AG04449 (cell line): Measurements from ENCODE around the gene USP4.

Experiments
- CTCF ChIA-PET: fragments of 350-600 bp; formaldehyde crosslinking; extraction: SDS; loops from one replicate; lab custom pipeline; 2021; ENCODE audit warnings: antibody characterized with exemption; lab: Yijun Ruan, JAX
- POLR2A ChIA-PET: fragments of 400-600, 350-600 bp; formaldehyde crosslinking; extraction: SDS; loops from one replicate; lab custom pipeline; 2020; ENCODE audit warnings: antibody characterized with exemption, inconsistent platforms; lab: Yijun Ruan, JAX
- DNase-seq: peaks from one replicate; pipeline ENCODE4 v3.0.0-alpha.2; 2010; ENCODE audit warnings: low read depth, low spot score
- H3K4me3 ChIP-seq: 2 replicates; pipeline ENCODE4 v1.5.1; 2011; ENCODE audit warnings: low read depth, mild to moderate bottlenecking, control low read depth, low read length
- TF ChIP-seq, protein P1 (sequence below): IDR thresholded peaks from one replicate; pipeline ENCODE4 v1.5.1; 2011; ENCODE audit warnings: mild to moderate bottlenecking, moderate library complexity, low read length, control low read depth, inconsistent platforms; ENCODE audit not compliant: insufficient read depth; ENCODE audit errors: missing control alignments

Gene USP4

DNA sequence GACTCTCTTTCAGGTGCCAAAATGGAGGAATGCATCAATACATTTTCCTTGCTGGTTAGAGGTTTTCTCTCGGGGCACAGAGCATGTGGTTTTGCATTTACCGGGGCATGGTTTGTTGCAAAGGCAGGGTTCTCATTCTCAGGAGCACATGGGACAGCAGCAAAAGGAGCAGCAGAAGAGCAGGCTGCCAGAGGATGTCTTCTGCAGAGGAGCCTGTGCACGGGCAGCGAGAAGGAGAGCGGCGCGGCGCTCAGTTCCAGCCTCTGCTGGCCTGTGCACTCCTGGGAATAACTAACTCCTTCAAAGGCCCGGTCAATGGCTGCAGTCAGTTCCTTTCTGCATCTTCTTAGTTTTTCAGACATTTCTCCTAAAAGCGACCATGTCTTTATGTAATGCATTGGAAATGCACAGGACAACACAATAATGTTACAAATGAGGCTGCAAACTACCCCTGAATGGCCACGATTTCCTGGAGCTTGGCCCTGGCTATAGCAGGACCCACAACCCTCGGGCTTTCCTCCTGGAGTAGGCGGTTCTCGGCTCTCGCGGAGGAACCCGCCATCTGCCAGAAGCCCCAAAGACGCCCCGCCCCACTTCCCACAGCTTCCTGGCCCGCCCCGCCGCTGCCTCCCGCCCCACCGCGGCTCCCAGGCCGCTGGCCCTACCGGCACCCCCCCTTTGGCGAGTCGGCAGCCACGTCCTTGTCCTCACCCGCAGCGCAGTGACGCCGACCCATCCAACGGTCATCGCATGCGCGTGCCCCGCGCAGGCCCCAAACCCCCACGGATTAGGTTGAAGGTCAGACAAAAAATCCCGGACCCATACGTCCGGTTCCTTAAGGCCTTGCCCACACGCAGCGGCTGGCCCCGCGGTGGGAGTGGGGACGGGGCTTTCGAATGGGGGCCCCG is 63.1 kb downstream of the USP4 start, which contains the start of gene C3orf62:
TSS of gene C3orf62 (minus strand) at position 758 of the 908 bp plus-strand sequence. CDS start at position 398, 360 bp downstream.
- ChIA-PET CTCF (interaction anchor here (2.5 to 3.0 kb wide), 2 partner anchors 106 to 172 kb away, joined by 9 to 14 read pairs; partner anchors contain the start of gene KLHDC8B), POLR2A (interaction anchor here (0.8 kb wide), 1 partner anchor 21 kb away, joined by 4 read pairs; no protein-coding TSS in a partner anchor)
- TF ChIP-seq, protein P1, sequence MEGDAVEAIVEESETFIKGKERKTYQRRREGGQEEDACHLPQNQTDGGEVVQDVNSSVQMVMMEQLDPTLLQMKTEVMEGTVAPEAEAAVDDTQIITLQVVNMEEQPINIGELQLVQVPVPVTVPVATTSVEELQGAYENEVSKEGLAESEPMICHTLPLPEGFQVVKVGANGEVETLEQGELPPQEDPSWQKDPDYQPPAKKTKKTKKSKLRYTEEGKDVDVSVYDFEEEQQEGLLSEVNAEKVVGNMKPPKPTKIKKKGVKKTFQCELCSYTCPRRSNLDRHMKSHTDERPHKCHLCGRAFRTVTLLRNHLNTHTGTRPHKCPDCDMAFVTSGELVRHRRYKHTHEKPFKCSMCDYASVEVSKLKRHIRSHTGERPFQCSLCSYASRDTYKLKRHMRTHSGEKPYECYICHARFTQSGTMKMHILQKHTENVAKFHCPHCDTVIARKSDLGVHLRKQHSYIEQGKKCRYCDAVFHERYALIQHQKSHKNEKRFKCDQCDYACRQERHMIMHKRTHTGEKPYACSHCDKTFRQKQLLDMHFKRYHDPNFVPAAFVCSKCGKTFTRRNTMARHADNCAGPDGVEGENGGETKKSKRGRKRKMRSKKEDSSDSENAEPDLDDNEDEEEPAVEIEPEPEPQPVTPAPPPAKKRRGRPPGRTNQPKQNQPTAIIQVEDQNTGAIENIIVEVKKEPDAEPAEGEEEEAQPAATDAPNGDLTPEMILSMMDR = no peak
- H3K4me3 ChIP-seq = peak within 1 kb of the TSS; percentile 58
- DNase-seq = no peak

DNA sequence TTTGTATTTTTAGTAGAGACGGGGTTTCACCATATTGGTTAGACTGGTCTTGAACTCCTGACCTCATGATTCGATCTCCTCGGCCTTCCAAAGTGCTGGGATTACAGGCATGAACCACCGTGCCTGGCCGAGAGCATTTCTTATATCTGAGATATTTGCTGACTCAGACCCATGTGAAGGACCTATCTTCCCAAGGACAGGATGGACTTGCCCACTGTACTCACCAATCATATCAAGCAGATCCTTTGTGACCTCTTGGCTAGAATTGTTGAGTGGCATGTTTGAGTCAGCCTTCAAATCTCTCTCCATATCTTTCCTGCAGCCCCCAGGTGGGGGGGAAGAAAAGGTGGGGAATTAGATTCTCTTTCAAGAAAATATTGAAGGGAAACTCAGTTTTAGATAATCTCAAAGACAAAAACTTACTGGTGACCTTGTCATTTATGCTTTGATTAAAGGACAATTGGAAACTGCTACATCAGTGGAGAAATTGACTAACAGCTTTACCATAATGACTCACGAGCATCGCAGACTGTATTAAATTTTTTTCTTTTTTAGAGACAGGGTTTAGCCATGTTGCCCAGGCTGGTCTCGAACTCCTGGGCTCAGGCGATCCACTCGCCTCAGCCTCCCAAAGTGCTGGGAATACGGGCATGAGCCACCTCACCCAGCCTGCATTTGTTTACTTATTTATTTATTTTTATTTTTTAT is 65.9 kb downstream of the USP4 start:
- TF ChIP-seq, protein P1 = no peak
- no peak overlapping the region for H3K4me3 ChIP-seq
- ChIA-PET CTCF (interaction anchor here (3.0 kb wide), 1 partner anchor 103 kb away, joined by 14 read pairs; the partner anchor contains the start of gene KLHDC8B), POLR2A (no interaction called here)
- DNase-seq = no peak

DNA sequence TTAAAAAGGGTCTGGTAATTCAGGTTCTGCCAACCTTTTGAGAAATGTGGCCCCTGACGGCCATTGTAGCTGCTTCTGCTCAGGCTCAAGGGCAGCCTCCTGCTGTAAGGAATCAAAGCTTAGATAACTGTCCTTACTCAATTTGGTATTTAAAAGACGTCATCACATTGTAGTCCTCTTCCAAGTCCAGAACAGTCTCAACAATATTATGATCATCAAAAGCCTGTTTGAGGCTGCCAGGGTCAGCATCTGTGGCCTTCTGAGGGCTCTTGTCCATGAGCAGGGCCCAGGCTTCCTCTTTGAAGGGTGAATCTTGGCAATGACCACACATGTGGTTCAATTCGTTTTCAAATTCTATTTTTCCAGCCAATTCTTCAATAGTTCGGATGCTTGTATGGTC is 68.8 kb downstream of the USP4 start:
- CTCF ChIA-PET = interaction anchor here (1.3 kb wide), 1 partner anchor 199 kb away, joined by 3 read pairs; the partner anchor contains the start of gene DAG1
- DNase-seq = no peak
- no peak overlapping the region for H3K4me3 ChIP-seq
- POLR2A ChIA-PET = no interaction called here
- TF ChIP-seq, protein P1 = no peak

DNA sequence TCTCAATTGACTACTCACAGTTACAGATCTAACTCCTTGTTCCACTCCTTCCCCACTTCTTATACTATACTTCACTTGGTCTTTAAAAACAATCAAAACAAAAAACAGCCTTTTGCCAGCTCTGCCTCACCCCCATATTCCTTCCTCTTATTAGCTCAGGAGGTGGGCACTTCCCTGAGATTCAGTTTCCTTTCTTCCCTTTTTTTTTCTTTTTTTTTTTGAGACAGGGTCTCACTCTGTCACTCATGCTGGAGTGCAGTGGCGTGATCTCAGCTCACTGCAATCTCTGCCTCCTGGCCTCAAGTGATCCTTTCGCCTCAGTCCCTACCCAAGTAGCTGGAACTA is 69.7 kb downstream of the USP4 start:
- DNase-seq = no peak
- TF ChIP-seq, protein P1 = no peak
- H3K4me3 ChIP-seq = no peak overlapping the region
- POLR2A ChIA-PET = no interaction called here
- CTCF ChIA-PET = interaction anchor here (1.3 kb wide), 1 partner anchor 200 kb away, joined by 3 read pairs; the partner anchor contains the start of gene DAG1

DNA sequence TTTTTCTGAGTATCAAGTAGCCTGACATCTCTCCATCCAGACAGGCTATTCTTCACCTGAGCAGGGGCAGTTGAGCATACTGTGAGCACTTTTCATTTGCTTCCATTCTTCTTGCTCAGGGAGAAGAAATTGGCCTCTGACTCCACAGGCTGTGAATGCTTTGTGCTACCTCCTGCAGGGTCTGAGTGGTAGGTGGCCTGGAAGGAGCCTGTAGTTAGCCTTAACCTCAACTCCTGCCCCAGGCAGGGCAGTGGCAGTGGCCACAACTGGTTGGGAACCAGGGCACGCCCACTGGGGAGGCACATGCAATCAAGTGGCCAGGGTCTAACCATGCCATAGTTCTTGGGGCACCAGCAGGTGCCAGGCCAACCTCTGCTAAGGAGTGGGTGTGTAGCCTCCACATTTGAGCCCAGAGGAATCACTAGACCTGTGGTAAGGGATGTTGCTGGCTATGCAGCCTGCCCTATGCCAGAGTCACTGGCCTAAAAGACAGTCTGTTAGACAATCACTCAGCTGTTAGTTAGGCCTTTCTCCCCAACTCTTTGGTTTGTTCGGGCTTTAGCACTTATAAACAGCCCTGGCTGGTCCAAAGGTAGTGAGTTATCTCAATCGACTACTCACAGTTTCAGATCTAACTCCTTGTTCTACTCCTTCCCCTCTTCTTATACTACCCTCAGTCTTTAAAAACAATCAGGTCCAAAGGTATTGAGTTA is 70.3 kb downstream of the USP4 start:
- CTCF ChIA-PET = no interaction called here
- POLR2A ChIA-PET = no interaction called here
- TF ChIP-seq, protein P1 = no peak
- H3K4me3 ChIP-seq = no peak overlapping the region
- DNase-seq = no peak
